Measurements from ENCODE around the gene CACUL1. TPM values are rescaled to one million over a fixed set of nuclear protein-coding genes. Genes with fewer than 3 reads are reported as not detected.

Gene CACUL1
- total and polyA plus RNA-seq, 2 of the 13 experiments (the other 11 are each of a cell fraction or from before 2014, with no cell fraction given), result 14.2 to 31.0 TPM

DNA sequence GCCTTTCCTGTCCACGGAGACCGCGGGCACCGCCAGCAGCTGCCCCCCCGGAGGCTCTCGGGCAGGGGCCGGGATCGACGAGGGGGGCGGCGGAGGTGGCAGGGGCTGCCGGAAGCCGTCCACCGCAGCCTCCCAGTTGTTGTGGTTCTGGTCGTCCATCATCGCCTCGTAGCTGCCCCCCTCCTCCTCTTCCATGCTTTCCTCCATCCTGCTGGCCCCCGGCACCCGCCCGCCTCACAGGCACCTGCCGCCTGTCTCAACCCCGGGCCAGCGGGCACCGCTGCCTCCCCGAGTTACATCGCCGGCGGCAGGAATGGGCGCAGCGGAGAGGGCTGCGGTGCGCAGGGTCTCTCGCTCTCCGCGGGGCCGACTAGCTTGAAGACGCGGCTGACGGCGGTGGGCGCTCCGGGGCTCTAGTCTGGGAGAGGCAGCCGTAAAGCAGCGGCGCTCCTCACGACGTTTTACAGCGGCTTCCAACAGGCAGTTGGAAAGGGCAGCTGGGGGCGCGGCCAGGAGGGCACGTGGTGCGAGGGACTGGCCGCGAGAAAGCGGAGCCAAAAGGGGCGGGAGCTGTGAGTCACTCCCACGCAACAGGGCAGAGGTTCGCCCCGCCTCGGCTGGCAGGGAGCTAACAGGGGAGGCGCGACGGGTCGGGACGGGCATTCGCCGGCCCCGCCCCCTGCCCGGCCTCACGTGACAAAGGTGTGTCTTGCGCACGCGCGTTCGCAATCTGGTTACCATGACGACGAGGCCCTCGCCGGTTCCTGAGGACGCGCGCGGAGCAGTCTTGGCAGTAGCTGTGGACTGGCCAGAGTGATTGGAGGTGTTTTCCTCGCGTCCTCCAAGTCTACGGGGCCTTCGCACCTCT lies at the start of gene CACUL1 (continued):
- TF ChIP-seq ZNF251 (CRISPR knock-in tag; IDR thresholded peaks at IDR 0.05) (no peak), DR1 (CRISPR knock-in tag; IDR thresholded peaks at IDR 0.05) (peak; percentile 84; the same call in 1 of the 2 replicates), MTF1 (CRISPR knock-in tag; IDR thresholded peaks at IDR 0.05) (no peak), PREB (CRISPR knock-in tag; IDR thresholded peaks at IDR 0.05) (no peak), ZNF441 (CRISPR knock-in tag; IDR thresholded peaks at IDR 0.05; ENCODE audit: borderline replicate concordance) (peak; percentile 77; the same call in 1 of the 2 replicates), TBP (CRISPR knock-in tag; IDR thresholded peaks at IDR 0.05) (no peak), NFKB2 (CRISPR knock-in tag; IDR thresholded peaks at IDR 0.05; ENCODE audit: borderline replicate concordance) (peak; percentile 81; the same call in 1 of the 2 replicates), KDM6A (CRISPR knock-in tag; IDR thresholded peaks at IDR 0.05; ENCODE audit: low read depth) (no peak), JUNB (CRISPR knock-in tag; IDR thresholded peaks at IDR 0.05; ENCODE audit: borderline replicate concordance) (no peak), ZFP62 (CRISPR knock-in tag; IDR thresholded peaks at IDR 0.05) (no peak), BATF2 (CRISPR knock-in tag; IDR thresholded peaks at IDR 0.05) (no peak), ZNF781 (CRISPR knock-in tag; IDR thresholded peaks at IDR 0.05; ENCODE audit: borderline replicate concordance, not compliant biosample characterization) (peak; percentile 58), ZNF672 (CRISPR knock-in tag; IDR thresholded peaks at IDR 0.05) (no peak)
- TF ChIP-seq, protein P1, sequence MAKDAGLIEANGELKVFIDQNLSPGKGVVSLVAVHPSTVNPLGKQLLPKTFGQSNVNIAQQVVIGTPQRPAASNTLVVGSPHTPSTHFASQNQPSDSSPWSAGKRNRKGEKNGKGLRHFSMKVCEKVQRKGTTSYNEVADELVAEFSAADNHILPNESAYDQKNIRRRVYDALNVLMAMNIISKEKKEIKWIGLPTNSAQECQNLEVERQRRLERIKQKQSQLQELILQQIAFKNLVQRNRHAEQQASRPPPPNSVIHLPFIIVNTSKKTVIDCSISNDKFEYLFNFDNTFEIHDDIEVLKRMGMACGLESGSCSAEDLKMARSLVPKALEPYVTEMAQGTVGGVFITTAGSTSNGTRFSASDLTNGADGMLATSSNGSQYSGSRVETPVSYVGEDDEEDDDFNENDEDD (CRISPR knock-in tag; IDR thresholded peaks at IDR 0.05; ENCODE audit: borderline replicate concordance), result peak; percentile 75; the same call in 1 of the 2 replicates
- TF ChIP-seq, protein P2, sequence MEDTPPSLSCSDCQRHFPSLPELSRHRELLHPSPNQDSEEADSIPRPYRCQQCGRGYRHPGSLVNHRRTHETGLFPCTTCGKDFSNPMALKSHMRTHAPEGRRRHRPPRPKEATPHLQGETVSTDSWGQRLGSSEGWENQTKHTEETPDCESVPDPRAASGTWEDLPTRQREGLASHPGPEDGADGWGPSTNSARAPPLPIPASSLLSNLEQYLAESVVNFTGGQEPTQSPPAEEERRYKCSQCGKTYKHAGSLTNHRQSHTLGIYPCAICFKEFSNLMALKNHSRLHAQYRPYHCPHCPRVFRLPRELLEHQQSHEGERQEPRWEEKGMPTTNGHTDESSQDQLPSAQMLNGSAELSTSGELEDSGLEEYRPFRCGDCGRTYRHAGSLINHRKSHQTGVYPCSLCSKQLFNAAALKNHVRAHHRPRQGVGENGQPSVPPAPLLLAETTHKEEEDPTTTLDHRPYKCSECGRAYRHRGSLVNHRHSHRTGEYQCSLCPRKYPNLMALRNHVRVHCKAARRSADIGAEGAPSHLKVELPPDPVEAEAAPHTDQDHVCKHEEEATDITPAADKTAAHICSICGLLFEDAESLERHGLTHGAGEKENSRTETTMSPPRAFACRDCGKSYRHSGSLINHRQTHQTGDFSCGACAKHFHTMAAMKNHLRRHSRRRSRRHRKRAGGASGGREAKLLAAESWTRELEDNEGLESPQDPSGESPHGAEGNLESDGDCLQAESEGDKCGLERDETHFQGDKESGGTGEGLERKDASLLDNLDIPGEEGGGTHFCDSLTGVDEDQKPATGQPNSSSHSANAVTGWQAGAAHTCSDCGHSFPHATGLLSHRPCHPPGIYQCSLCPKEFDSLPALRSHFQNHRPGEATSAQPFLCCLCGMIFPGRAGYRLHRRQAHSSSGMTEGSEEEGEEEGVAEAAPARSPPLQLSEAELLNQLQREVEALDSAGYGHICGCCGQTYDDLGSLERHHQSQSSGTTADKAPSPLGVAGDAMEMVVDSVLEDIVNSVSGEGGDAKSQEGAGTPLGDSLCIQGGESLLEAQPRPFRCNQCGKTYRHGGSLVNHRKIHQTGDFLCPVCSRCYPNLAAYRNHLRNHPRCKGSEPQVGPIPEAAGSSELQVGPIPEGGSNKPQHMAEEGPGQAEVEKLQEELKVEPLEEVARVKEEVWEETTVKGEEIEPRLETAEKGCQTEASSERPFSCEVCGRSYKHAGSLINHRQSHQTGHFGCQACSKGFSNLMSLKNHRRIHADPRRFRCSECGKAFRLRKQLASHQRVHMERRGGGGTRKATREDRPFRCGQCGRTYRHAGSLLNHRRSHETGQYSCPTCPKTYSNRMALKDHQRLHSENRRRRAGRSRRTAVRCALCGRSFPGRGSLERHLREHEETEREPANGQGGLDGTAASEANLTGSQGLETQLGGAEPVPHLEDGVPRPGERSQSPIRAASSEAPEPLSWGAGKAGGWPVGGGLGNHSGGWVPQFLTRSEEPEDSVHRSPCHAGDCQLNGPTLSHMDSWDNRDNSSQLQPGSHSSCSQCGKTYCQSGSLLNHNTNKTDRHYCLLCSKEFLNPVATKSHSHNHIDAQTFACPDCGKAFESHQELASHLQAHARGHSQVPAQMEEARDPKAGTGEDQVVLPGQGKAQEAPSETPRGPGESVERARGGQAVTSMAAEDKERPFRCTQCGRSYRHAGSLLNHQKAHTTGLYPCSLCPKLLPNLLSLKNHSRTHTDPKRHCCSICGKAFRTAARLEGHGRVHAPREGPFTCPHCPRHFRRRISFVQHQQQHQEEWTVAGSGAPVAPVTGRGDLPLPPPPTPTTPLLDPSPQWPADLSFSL (CRISPR knock-in tag; IDR thresholded peaks at IDR 0.05), result no peak
- TF ChIP-seq, protein P3, sequence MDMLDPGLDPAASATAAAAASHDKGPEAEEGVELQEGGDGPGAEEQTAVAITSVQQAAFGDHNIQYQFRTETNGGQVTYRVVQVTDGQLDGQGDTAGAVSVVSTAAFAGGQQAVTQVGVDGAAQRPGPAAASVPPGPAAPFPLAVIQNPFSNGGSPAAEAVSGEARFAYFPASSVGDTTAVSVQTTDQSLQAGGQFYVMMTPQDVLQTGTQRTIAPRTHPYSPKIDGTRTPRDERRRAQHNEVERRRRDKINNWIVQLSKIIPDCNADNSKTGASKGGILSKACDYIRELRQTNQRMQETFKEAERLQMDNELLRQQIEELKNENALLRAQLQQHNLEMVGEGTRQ (IDR thresholded peaks at IDR 0.05; ENCODE audit: low read depth, low read length), result peak; percentile 98
- TF ChIP-seq, protein P3 (CRISPR knock-in tag; IDR thresholded peaks at IDR 0.05; ENCODE audit: borderline replicate concordance), result peak; percentile 100; the same call in 1 of the 2 replicates

Data from HepG2 (cell line).